IMR-90 (cell line): ENCODE results near the gene LRRC66. TPM values are rescaled to one million over a fixed set of nuclear protein-coding genes. Genes with fewer than 3 reads are reported as not detected.
A peak's percentile ranks its signal among the peaks of the same experiment; 100 is the strongest.

Experiments
- ATAC-seq: fragments of 200-7000 bp; cut with Tn5 transposase; 2 replicates; pipeline ENCODE4 v1.9.1; 2020; ENCODE audit warnings: low read depth, mild to moderate bottlenecking, moderate library complexity
- BruUV-seq: library from RNA; stranded (reverse); fragments of 400-500 nt; replicated peaks from 2 replicates; lab custom pipeline; 2021; lab: Mats Ljungman, UMichigan
- CTCF ChIA-PET: fragments of 300-600 bp; formaldehyde crosslinking; extraction: SDS; loops from one replicate; lab custom pipeline; 2021; ENCODE audit warnings: antibody characterized with exemption; lab: Yijun Ruan, JAX
- POLR2A ChIA-PET: fragments of 300-600 bp; sonication (Branson Sonifier 250); formaldehyde crosslinking; loops from one replicate; lab custom pipeline; 2022; ENCODE audit warnings: antibody characterized with exemption; ENCODE audit not compliant: unreplicated experiment; lab: Charles Lee
- DNase-seq: peaks from one replicate; pipeline ENCODE4 v3.0.0; 2013
- H2AFZ ChIP-seq: replicated peaks from 2 replicates; pipeline ENCODE3; 2013; ENCODE audit warnings: low read length, mild to moderate bottlenecking; ENCODE audit not compliant: poor library complexity
- H2AK5ac ChIP-seq: 2 replicates; pipeline ENCODE4 v1.6.1; 2013; ENCODE audit warnings: low read depth, low read length, inconsistent platforms
- H2AK9ac ChIP-seq: replicated peaks from 2 replicates; pipeline ENCODE3; 2013; ENCODE audit warnings: mild to moderate bottlenecking, low read depth, low read length, moderate library complexity; ENCODE audit not compliant: poor library complexity
- H2BK120ac ChIP-seq: 2 replicates; pipeline ENCODE4 v1.6.1; 2013; ENCODE audit warnings: low read depth, low read length, inconsistent platforms
- H2BK15ac ChIP-seq: 3 replicates; pipeline ENCODE4 v1.6.1; 2013; ENCODE audit warnings: low read depth, low read length, inconsistent platforms
- H2BK20ac ChIP-seq: 2 replicates; pipeline ENCODE4 v1.6.1; 2013; ENCODE audit warnings: low read depth, mild to moderate bottlenecking, inconsistent platforms, low read length, moderate library complexity
- H2BK5ac ChIP-seq: 2 replicates; pipeline ENCODE4 v1.6.1; 2013; ENCODE audit warnings: mild to moderate bottlenecking, low read depth, low read length, inconsistent platforms; ENCODE audit not compliant: poor library complexity, severe bottlenecking
- H3K14ac ChIP-seq: replicated peaks from 2 replicates; pipeline ENCODE4 v1.6.1; 2013; ENCODE audit warnings: low read depth, low read length, inconsistent platforms
- H3K18ac ChIP-seq: 2 replicates; pipeline ENCODE4 v1.6.1; 2013; ENCODE audit warnings: low read depth, low read length, control low read depth
- H3K23ac ChIP-seq: 2 replicates; pipeline ENCODE4 v1.6.1; 2013; ENCODE audit warnings: low read depth, low read length, inconsistent platforms
- H3K27ac ChIP-seq: 2 replicates; pipeline ENCODE4 v1.5.1; 2013; ENCODE audit warnings: mild to moderate bottlenecking, control low read depth, low read length; ENCODE audit not compliant: insufficient read depth
- H3K27me3 ChIP-seq: 2 replicates; pipeline ENCODE4 v1.6.1; 2013; ENCODE audit warnings: low read length; ENCODE audit not compliant: control insufficient read depth, insufficient read depth
- H3K36me3 ChIP-seq: 2 replicates; pipeline ENCODE4 v1.6.1; 2013; ENCODE audit warnings: low read length, mixed read lengths; ENCODE audit not compliant: control insufficient read depth, insufficient read depth
- H3K4ac ChIP-seq: 2 replicates; pipeline ENCODE4 v1.6.1; 2013; ENCODE audit warnings: low read depth, low read length, inconsistent platforms
- H3K4me1 ChIP-seq: 2 replicates; pipeline ENCODE4 v1.6.1; 2013; ENCODE audit warnings: low read length, mixed read lengths; ENCODE audit not compliant: control insufficient read depth, insufficient read depth
- H3K4me2 ChIP-seq: 2 replicates; pipeline ENCODE4 v1.6.1; 2013; ENCODE audit warnings: low read depth, mild to moderate bottlenecking, control low read depth, low read length, moderate library complexity
- H3K4me3 ChIP-seq: 2 replicates; pipeline ENCODE4 v1.5.1; 2013; ENCODE audit warnings: low read depth, mild to moderate bottlenecking, control low read depth, low read length, moderate library complexity; ENCODE audit not compliant: insufficient read depth
- H3K56ac ChIP-seq: 2 replicates; pipeline ENCODE4 v1.6.1; 2013; ENCODE audit warnings: low read length, inconsistent platforms; ENCODE audit not compliant: insufficient read depth; ENCODE audit errors: extremely low read depth
- H3K79me1 ChIP-seq, 2 experiments: 2 replicates each; pipeline ENCODE4 v1.6.1; 2013; ENCODE audit warnings: low read length in 2 of 2, inconsistent platforms in 1 of 2, low read depth in 1 of 2
- H3K9ac ChIP-seq: 2 replicates; pipeline ENCODE4 v1.6.1; 2013; ENCODE audit warnings: low read depth, low read length, control low read depth
- H3K9me1 ChIP-seq: 2 replicates; pipeline ENCODE4 v1.6.1; 2013; ENCODE audit warnings: low read length, inconsistent platforms; ENCODE audit not compliant: insufficient read depth
- H3K9me3 ChIP-seq: 2 replicates; pipeline ENCODE4 v1.6.1; 2013; ENCODE audit warnings: low read length; ENCODE audit not compliant: control insufficient read depth, insufficient read depth
- H4K20me1 ChIP-seq: 2 replicates; pipeline ENCODE4 v1.6.1; 2013; ENCODE audit warnings: low read length, inconsistent platforms; ENCODE audit not compliant: insufficient read depth
- H4K5ac ChIP-seq: 2 replicates; pipeline ENCODE4 v1.6.1; 2013; ENCODE audit warnings: mild to moderate bottlenecking, low read depth, low read length, control low read depth
- H4K8ac ChIP-seq, 2 experiments: 2 replicates each; pipeline ENCODE4 v1.6.1; 2013; ENCODE audit warnings: low read depth in 2 of 2, low read length in 2 of 2, control low read depth in 1 of 2, inconsistent platforms in 1 of 2
- H4K91ac ChIP-seq: 2 replicates; pipeline ENCODE4 v1.6.1; 2013; ENCODE audit warnings: low read depth, low read length, inconsistent platforms; ENCODE audit not compliant: insufficient read depth
- BHLHE40 ChIP-seq: fragments of 150-350 bp; IDR thresholded peaks from 2 replicates; pipeline ENCODE4 v1.6.1; 2016; ENCODE audit warnings: mild to moderate bottlenecking, low read depth, low read length
- MAFK ChIP-seq: IDR thresholded peaks from 2 replicates; pipeline ENCODE4 v1.6.1; 2012; ENCODE audit warnings: low read depth, low read length, improper control_type of control experiment
- RFX5 ChIP-seq: IDR thresholded peaks from 2 replicates; pipeline ENCODE4 v1.8.0; 2012; ENCODE audit warnings: low read depth, mild to moderate bottlenecking, low read length, moderate library complexity
- USF2 ChIP-seq: fragments of 150-350 bp; IDR thresholded peaks from 2 replicates; pipeline ENCODE4 v1.6.1; 2017; ENCODE audit warnings: mild to moderate bottlenecking, antibody characterized with exemption, low read length, low read depth
- WGBS, 2 experiments: methylation state at CpG; one replicate each; pipeline versions ENCODE4 v1.1.5 to v1.1.7; 2013; ENCODE audit warnings: missing lambda C conversion rate in 2 of 2; ENCODE audit not compliant: insufficient read length in 1 of 2; ENCODE audit errors: extremely low coverage in 2 of 2; 5-methylcytosine and 5-hydroxymethylcytosine counted together
- dilution Hi-C: fragments of 300-500 bp; cut with HindIII; formaldehyde crosslinking; loops from one replicate; pipeline ENCODE4 v1.14.3; 2018; ENCODE audit warnings: low sequenced_read_pairs; ENCODE audit not compliant: unreplicated experiment
- in situ Hi-C: fragments of 300-500 bp; cut with MboI; formaldehyde crosslinking; loops from 3 replicates; pipeline ENCODE4 v1.14.3; 2019; ENCODE audit warnings: low sequenced_read_pairs, inconsistent platforms, mixed read lengths
- intact Hi-C: fragments of 100-400 bp; cut with micrococcal nuclease; formaldehyde crosslinking; loops from 2 replicates; pipeline ENCODE4 v1.10.0; 2022
- polyA plus RNA-seq, 3 experiments: library from polyadenylated mRNA; depleted of rRNA; stranded (reverse); fragments of >200 nt; gene quantifications; 2 replicates each; pipeline ENCODE4 v1.2.3, GENCODE V29; 2012; ENCODE audit warnings: low replicate concordance in 1 of 3
- total RNA-seq: library from RNA; depleted of rRNA; stranded (reverse); fragments of >200 nt; gene quantifications from 2 replicates; pipeline ENCODE4 v1.2.3, GENCODE V29; 2012

The LRRC66 gene
- total and polyA plus RNA-seq, 2 of the 4 experiments (the other 2 are of a cell fraction) = 0.09 to 0.18 TPM

- Histone ChIP-seq H2BK5ac (peak overlapping the region; percentile 77), H3K79me1 (peaks cover 27 to 39% of the 10 kb centered on the region in 2 experiments), H3K4me1 (0 out of 2 replicates have a peak, but pooled peaks cover 3% of the 10 kb centered on the region), H3K36me3 (peaks cover 2% of the 10 kb centered on the region; the same call in 1 of the 2 replicates), H3K27ac (peak overlapping the region; percentile 92), H3K18ac (peak overlapping the region; percentile 48), H3K9me3 (no peaks in the 10 kb centered on the region), H4K8ac (peak overlapping the region; percentile 77 to 97; a peak in 3 of 4 replicates), H2BK120ac (peak overlapping the region; percentile 32; the same call in 1 of the 2 replicates), H3K4me3 (peak overlapping the region; percentile 98), H2BK20ac (no peak overlapping the region), H3K4ac (peak overlapping the region; percentile 72), H3K27me3 (peaks cover 13% of the 10 kb centered on the region), H3K9ac (peak overlapping the region; percentile 96), H3K14ac (peak overlapping the region; percentile 42), H2BK15ac (no peak overlapping the region; the same call in 2 of the 3 replicates), H4K5ac (peak overlapping the region; percentile 55), H3K9me1 (peaks cover 11% of the 10 kb centered on the region), H3K4me2 (peak overlapping the region; percentile 94), H4K91ac (peak overlapping the region; percentile 74), H2AK5ac (no peak overlapping the region), H2AK9ac (peak overlapping the region; percentile 2), H2AFZ (peak overlapping the region; percentile 98), H3K56ac (peak overlapping the region; percentile 79), H3K23ac (peak overlapping the region; percentile 14; the same call in 1 of the 2 replicates), H4K20me1 (peaks cover 6% of the 10 kb centered on the region; the same call in 1 of the 2 replicates)
- dilution Hi-C loops = no loop called here
- ATAC-seq = peak; percentile 70
- peak; percentile 7; the same call in 1 of the 2 replicates for TF ChIP-seq USF2
- no peak for TF ChIP-seq BHLHE40
- TF ChIP-seq RFX5 = 0 out of 2 replicates have a peak, but pooled peaks have one; percentile 29
- no peak for TF ChIP-seq MAFK
- DNase-seq = peak; percentile 33
- intact Hi-C loops = loop anchor here (5.0 kb wide), 1 partner anchor 195 kb away; the partner anchor contains the start of gene DCUN1D4
- 1% methylated on average over 12 of the region's 25 CpGs; no CpG with 5 or more reads in 1 of the 2 experiments for WGBS, 2 experiments
- ChIA-PET POLR2A (interaction anchor here (0.8 kb wide), 1 partner anchor 13 kb away, joined by 3 read pairs; the partner anchor contains the start of gene SPATA18), CTCF (no interaction called here)
- in situ Hi-C loops = loop anchor here (10.0 kb wide), 1 partner anchor 143 kb away; no protein-coding TSS in a partner anchor
- BruUV-seq = no TSS peak
These were observed 17.5 kb upstream of the LRRC66 start for GRCh38 chr4:52037689-52038102.
